Tibial nerve (tissue), 4 donors: ENCODE measurements around the gene MFRP. TPM values are rescaled to one million over a fixed set of nuclear protein-coding genes. Genes with fewer than 3 reads are reported as not detected.

Experiments
- DNase-seq, 2 donors: peaks; one replicate each; pipeline ENCODE4 v3.0.0-alpha.2; 2019; ENCODE audit warnings: low spot score in 2 of 2
- H3K27ac ChIP-seq, 4 donors: fragments of 200-600 bp; sonication (generic) in 3 of 4; one replicate each; pipeline ENCODE4 v1.5.1; 2017 to 2019; ENCODE audit warnings: mild to moderate bottlenecking in 1 of 4
- H3K27me3 ChIP-seq, 2 donors: fragments of 200-600 bp; sonication (generic) in 1 of 2; one replicate each; pipeline versions ENCODE4 v1.5.1 to v1.6.0; 2017 to 2019
- H3K36me3 ChIP-seq, 3 donors: fragments of 200-600 bp; sonication (generic); one replicate each; pipeline ENCODE4 v1.5.1; 2018 to 2019
- H3K4me1 ChIP-seq, 4 donors: fragments of 200-600 bp; sonication (generic) in 3 of 4; one replicate each; pipeline ENCODE4 v1.5.1; 2017 to 2019
- H3K4me3 ChIP-seq, 4 donors: fragments of 200-600 bp; sonication (generic) in 3 of 4; one replicate each; pipeline ENCODE4 v1.5.1; 2017 to 2019; ENCODE audit warnings: mild to moderate bottlenecking in 1 of 4, moderate library complexity in 1 of 4
- H3K9me3 ChIP-seq, 4 donors: fragments of 200-600 bp; sonication (generic) in 3 of 4; one replicate each; pipeline ENCODE4 v1.5.1; 2017 to 2019
- EP300 ChIP-seq, 2 donors: sonication (generic); formaldehyde crosslinking; IDR thresholded peaks; one replicate each; pipeline ENCODE4 v1.6.1; 2017; ENCODE audit warnings: antibody characterized with exemption in 2 of 2, mild to moderate bottlenecking in 1 of 2
- POLR2A ChIP-seq, 2 donors: fragments of 450-650 bp; IDR thresholded peaks; one replicate each; pipeline ENCODE4 v1.6.1; 2017; ENCODE audit warnings: antibody characterized with exemption in 2 of 2, mild to moderate bottlenecking in 2 of 2, moderate library complexity in 2 of 2
- WGBS, 2 donors: methylation state at CpG; one replicate each; pipeline ENCODE4 v1.1.5; 2018; 5-methylcytosine and 5-hydroxymethylcytosine counted together
- total RNA-seq, 4 donors: library from RNA; depleted of rRNA; stranded (reverse); fragments of >200 nt; gene quantifications; one replicate each; pipeline ENCODE4 v1.1.0, GENCODE V29; 2016
- TF ChIP-seq, protein P1 (sequence below), 5 experiments: fragments of 200-600 bp in 3 of 5; fragments of 450-650 bp in 2 of 5; sonication (generic) in 3 of 5; IDR thresholded peaks; one replicate each; pipeline ENCODE4 v1.5.1; 2016 to 2019; ENCODE audit warnings: antibody characterized with exemption in 5 of 5, mild to moderate bottlenecking in 3 of 5, moderate library complexity in 2 of 5

MFRP gene
- total RNA-seq, 4 donors from 2014 or later, result 0.44 TPM; not detected in 3

DNA sequence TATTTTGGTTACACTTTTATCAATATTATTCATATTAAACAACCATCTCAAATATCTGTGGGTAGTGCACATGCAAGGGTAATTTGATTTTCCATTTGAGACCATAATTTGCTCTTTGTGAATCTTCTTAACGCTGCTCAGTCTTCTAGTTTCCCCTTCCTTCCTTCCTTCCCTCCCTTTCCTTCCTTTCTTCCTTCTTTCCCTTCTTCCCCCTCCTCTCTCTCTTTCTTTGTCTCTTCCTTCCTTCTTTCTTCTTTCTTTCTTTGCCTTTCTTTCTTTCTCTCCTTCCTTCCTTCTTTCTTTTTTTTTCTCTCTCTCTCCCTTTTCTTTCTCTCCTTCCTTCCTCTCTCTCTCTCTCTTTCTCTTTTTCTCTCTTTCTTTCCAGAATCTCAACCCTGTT lies 16.3 kb downstream of the MFRP start:
- Histone ChIP-seq H3K4me3 (no peak overlapping the region), H3K9me3 (no peaks in the 10 kb centered on the region), H3K36me3 (no peaks in the 10 kb centered on the region), H3K27ac (no peak overlapping the region), H3K27me3 (no peaks in the 10 kb centered on the region), H3K4me1 (peaks cover 0 to 9% (median 6%) of the 10 kb centered on the region in 4 donors)
- 50% methylated on average over 1 of the region's 1 CpG for WGBS, 2 donors
- TF ChIP-seq POLR2A (IDR thresholded peaks at IDR 0.05), result no peak
- TF ChIP-seq, protein P1, sequence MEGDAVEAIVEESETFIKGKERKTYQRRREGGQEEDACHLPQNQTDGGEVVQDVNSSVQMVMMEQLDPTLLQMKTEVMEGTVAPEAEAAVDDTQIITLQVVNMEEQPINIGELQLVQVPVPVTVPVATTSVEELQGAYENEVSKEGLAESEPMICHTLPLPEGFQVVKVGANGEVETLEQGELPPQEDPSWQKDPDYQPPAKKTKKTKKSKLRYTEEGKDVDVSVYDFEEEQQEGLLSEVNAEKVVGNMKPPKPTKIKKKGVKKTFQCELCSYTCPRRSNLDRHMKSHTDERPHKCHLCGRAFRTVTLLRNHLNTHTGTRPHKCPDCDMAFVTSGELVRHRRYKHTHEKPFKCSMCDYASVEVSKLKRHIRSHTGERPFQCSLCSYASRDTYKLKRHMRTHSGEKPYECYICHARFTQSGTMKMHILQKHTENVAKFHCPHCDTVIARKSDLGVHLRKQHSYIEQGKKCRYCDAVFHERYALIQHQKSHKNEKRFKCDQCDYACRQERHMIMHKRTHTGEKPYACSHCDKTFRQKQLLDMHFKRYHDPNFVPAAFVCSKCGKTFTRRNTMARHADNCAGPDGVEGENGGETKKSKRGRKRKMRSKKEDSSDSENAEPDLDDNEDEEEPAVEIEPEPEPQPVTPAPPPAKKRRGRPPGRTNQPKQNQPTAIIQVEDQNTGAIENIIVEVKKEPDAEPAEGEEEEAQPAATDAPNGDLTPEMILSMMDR (IDR thresholded peaks at IDR 0.05), result no peak
- no peak for TF ChIP-seq EP300 (IDR thresholded peaks at IDR 0.05)
- DNase-seq, result no peak

DNA sequence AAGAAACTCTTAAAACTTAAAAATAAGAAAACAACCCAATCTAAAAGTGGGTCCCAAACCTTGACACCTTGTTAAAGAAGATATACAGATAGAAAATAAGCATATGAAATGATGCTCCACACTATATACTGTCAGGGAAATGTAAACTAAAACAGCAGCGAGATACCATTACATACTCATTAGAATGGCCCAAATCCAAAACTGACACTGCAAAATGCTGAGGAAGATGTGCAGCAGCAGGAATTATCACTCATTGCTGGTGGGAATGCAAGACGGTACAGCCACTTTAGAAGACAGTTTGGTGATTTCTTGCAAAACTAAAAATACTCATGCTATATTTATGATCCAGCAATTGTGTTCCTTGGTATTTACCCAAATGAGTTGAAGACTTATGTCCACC lies 17.2 kb downstream of the MFRP start:
- no peak for TF ChIP-seq POLR2A (IDR thresholded peaks at IDR 0.05)
- no peak for TF ChIP-seq EP300 (IDR thresholded peaks at IDR 0.05)
- TF ChIP-seq, protein P1 (IDR thresholded peaks at IDR 0.05), result no peak
- Histone ChIP-seq H3K36me3 (no peaks in the 10 kb centered on the region), H3K4me1 (peaks cover 0 to 5% (median 0%) of the 10 kb centered on the region in 4 donors), H3K27me3 (no peaks in the 10 kb centered on the region), H3K4me3 (no peak overlapping the region), H3K9me3 (no peaks in the 10 kb centered on the region), H3K27ac (no peak overlapping the region)
- WGBS, 2 donors, result 61 to 67% methylated on average over 2 of the region's 2 CpGs
- no peak for DNase-seq

DNA sequence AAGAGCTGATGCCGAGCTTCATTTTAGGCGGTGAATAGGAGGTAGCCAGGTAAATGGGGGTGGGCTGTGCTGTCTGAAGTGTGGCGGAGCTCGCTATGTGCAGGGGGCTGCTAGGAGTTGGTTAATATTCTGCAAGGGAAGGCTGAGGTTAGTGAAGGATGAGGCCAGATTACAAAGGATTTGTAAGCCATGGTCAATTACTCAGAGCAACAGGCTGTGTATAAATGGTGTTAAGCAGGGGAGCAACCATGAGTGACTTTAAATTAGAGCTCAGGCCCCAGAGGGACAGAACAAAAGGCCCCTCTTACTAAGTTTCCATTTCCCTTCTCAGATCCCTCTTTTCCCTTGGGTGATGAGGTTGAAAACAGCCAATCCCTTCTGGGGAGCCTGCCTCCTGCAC lies 22.3 kb downstream of the MFRP start:
- TF ChIP-seq, protein P1 (IDR thresholded peaks at IDR 0.05), result no peak
- TF ChIP-seq EP300 (IDR thresholded peaks at IDR 0.05) (no peak), POLR2A (IDR thresholded peaks at IDR 0.05) (no peak)
- H3K36me3 ChIP-seq, result no peaks in the 10 kb centered on the region
- H3K27ac ChIP-seq, result no peak overlapping the region
- peaks cover 0 to 6% of the 10 kb centered on the region in 2 donors for H3K27me3 ChIP-seq
- H3K4me3 ChIP-seq, result no peak overlapping the region
- WGBS, 2 donors, result 60 to 73% methylated on average over 4 of the region's 4 CpGs
- H3K9me3 ChIP-seq, result no peaks in the 10 kb centered on the region
- no peak for DNase-seq
- peaks cover 0 to 46% (median 27%) of the 10 kb centered on the region in 4 donors for H3K4me1 ChIP-seq

DNA sequence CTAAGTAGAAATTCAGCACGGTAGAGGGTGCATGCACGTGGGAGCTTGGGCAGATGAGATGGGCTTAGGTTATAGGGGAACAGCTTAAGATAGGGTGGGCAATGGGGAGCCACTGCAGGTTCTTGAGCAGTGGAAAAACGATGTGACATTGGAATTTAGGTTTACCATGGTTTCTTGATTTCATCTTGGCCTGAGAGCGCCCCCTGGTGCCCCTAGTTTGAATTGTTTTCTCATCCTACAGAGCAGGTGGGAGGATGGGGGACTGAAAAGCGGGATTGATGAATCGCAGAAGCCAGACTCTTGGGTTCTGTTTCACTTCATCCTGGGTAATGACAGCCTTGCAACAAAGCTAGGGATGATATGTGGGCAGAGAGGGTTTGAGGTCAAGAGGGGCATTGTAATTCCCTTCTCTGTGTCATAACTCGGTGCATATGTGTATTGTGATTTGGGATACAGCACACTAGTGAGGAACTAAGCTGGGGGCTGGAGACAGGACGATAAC lies 22.9 kb downstream of the MFRP start:
- peaks cover 0 to 6% of the 10 kb centered on the region in 2 donors for H3K27me3 ChIP-seq
- H3K27ac ChIP-seq, result peak overlapping the region in 1 of 4 donors; percentile 95
- WGBS, 2 donors, result 10 to 12% methylated on average over 8 of the region's 8 CpGs
- no peaks in the 10 kb centered on the region for H3K36me3 ChIP-seq
- DNase-seq, result peak; percentile 75 to 92
- no peak overlapping the region for H3K4me3 ChIP-seq
- peaks cover 0 to 52% (median 32%) of the 10 kb centered on the region in 4 donors for H3K4me1 ChIP-seq
- H3K9me3 ChIP-seq, result no peaks in the 10 kb centered on the region
- TF ChIP-seq EP300 (IDR thresholded peaks at IDR 0.05) (peak in 1 of 2 donors; percentile 34), POLR2A (IDR thresholded peaks at IDR 0.05) (no peak)
- TF ChIP-seq, protein P1 (IDR thresholded peaks at IDR 0.05), result peak; percentile 70 to 85 (median 78)

DNA sequence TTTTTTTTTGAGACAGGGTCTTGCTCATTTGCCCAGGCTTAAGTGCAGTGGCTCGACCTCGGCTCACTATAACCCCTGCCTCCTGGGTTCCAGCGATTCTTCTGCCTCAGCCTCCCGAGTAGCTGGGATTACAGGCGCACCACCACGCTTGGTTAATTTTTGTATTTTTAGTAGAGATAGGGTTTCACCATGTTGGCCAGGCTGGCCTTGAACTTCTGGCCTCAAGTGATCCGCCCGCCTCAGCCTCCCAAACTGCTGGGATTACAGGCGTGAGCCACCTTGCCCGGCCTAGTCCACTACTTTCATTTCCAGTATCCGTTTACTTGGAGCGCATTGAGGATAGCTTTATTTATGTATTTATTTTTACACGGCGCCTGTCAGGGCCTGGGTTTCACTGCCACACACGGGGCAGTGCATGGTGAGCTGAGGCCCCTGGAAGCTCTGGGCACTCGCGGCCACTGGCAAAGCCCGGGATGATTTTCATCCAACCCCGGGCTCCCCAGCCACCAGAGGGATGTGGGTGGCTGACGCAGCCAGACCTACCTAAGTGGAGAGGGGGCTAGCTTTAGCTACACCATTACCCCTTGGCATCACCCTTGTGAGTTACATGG lies 23.5 kb downstream of the MFRP start:
- Histone ChIP-seq H3K36me3 (no peaks in the 10 kb centered on the region), H3K4me1 (peaks cover 0 to 58% (median 38%) of the 10 kb centered on the region in 4 donors), H3K27me3 (peaks cover 0 to 9% of the 10 kb centered on the region in 2 donors), H3K9me3 (no peaks in the 10 kb centered on the region), H3K27ac (peak overlapping the region in 2 of 4 donors; percentile 95 to 96), H3K4me3 (no peak overlapping the region)
- WGBS, 2 donors, result 83 to 87% methylated on average over 15 to 20 of the region's 20 CpGs
- TF ChIP-seq, protein P1 (IDR thresholded peaks at IDR 0.05), result no peak
- TF ChIP-seq EP300 (IDR thresholded peaks at IDR 0.05), result no peak
- no peak for TF ChIP-seq POLR2A (IDR thresholded peaks at IDR 0.05)
- peak in 1 of 2 donors; percentile 7 for DNase-seq
